H1 (cell line): Measurements from ENCODE around the gene TET2. TPM values are rescaled to one million over a fixed set of nuclear protein-coding genes. Genes with fewer than 3 reads are reported as not detected.

Source experiments
- CTCF ChIA-PET: fragments of 300-600 bp; sonication (Branson Sonifier 250); formaldehyde crosslinking; loops from one replicate; lab custom pipeline; 2021; ENCODE audit not compliant: partially characterized antibody; lab: Charles Lee
- POLR2A ChIA-PET: fragments of 300-600 bp; sonication (Branson Sonifier 250); formaldehyde crosslinking; loops from one replicate; lab custom pipeline; 2021; ENCODE audit warnings: inconsistent platforms; ENCODE audit not compliant: partially characterized antibody; lab: Charles Lee
- DNase-seq, 2 experiments: peaks; one replicate each; pipeline versions ENCODE4 v3.0.0 to v3.0.0-alpha.2; 2010 to 2022; ENCODE audit warnings: low spot score in 2 of 2, low read depth in 1 of 2, mixed read lengths in 1 of 2
- FAIRE-seq: peaks from 2 replicates; lab custom pipeline; 2011; peaks lifted over from hg19 to GRCh38; lab: Jason Lieb, UNC
- H2AFZ ChIP-seq: 2 replicates; pipeline ENCODE4 v1.8.1; 2012; ENCODE audit warnings: low read length, inconsistent platforms
- H2AK5ac ChIP-seq: 2 replicates; pipeline ENCODE4 v1.6.1; 2013; ENCODE audit warnings: low read depth, low read length
- H2BK120ac ChIP-seq: replicated peaks from 2 replicates; pipeline ENCODE3; 2013; ENCODE audit warnings: low read depth, low read length, inconsistent platforms
- H2BK12ac ChIP-seq: 2 replicates; pipeline ENCODE4 v1.6.1; 2013; ENCODE audit warnings: low read depth, low read length
- H2BK15ac ChIP-seq: 2 replicates; pipeline ENCODE4 v1.6.1; 2013; ENCODE audit warnings: low read length
- H2BK20ac ChIP-seq: 2 replicates; pipeline ENCODE4 v1.6.1; 2013; ENCODE audit warnings: low read length
- H2BK5ac ChIP-seq: 2 replicates; pipeline ENCODE4 v1.6.1; 2013; ENCODE audit warnings: low read depth, low read length
- H3K14ac ChIP-seq: 2 replicates; pipeline ENCODE4 v1.6.1; 2013; ENCODE audit warnings: inconsistent platforms; ENCODE audit not compliant: insufficient read length
- H3K18ac ChIP-seq: 2 replicates; pipeline ENCODE4 v1.6.1; 2013; ENCODE audit warnings: low read length; ENCODE audit errors: extremely low read depth
- H3K23ac ChIP-seq: 2 replicates; pipeline ENCODE4 v1.6.1; 2013; ENCODE audit warnings: inconsistent platforms; ENCODE audit not compliant: insufficient read length
- H3K23me2 ChIP-seq: 2 replicates; pipeline ENCODE4 v1.6.1; 2013; ENCODE audit warnings: low read depth, low read length
- H3K27ac ChIP-seq: 2 replicates; pipeline ENCODE4 v1.6.1; 2011; ENCODE audit warnings: low read depth, low read length, inconsistent platforms
- H3K27me3 ChIP-seq, 4 experiments: replicated peaks in 1 of 4; 1 replicate in 1 of 4; 2 replicates in 3 of 4; pipeline versions ENCODE4 v1.6.1 to v1.8.1; 2011 to 2013; ENCODE audit warnings: low read length in 3 of 4, mild to moderate bottlenecking in 3 of 4, inconsistent platforms in 2 of 4, mixed read lengths in 2 of 4, moderate library complexity in 1 of 4; ENCODE audit not compliant: control insufficient read depth in 3 of 4, insufficient read depth in 3 of 4; ENCODE audit errors: extremely low read depth in 1 of 4
- H3K36me3 ChIP-seq, 4 experiments: 2 replicates each; pipeline versions ENCODE4 v1.6.1 to v1.8.1; 2011 to 2013; ENCODE audit warnings: mild to moderate bottlenecking in 4 of 4, low read length in 3 of 4, moderate library complexity in 2 of 4, control low read depth in 1 of 4, inconsistent platforms in 1 of 4; ENCODE audit not compliant: insufficient read depth in 4 of 4, control insufficient read depth in 2 of 4
- H3K4ac ChIP-seq: replicated peaks from 2 replicates; pipeline ENCODE3; 2013; ENCODE audit warnings: low read length, low read depth, mixed read lengths, inconsistent platforms; ENCODE audit not compliant: insufficient read length
- H3K4me1 ChIP-seq, 4 experiments: replicated peaks in 1 of 4; 1 replicate in 1 of 4; 2 replicates in 3 of 4; pipeline versions ENCODE4 v1.6.1 to v1.8.1; 2011 to 2013; ENCODE audit warnings: low read length in 3 of 4, inconsistent platforms in 2 of 4, mixed read lengths in 1 of 4; ENCODE audit not compliant: insufficient read depth in 4 of 4, control insufficient read depth in 3 of 4
- H3K4me2 ChIP-seq, 2 experiments: 2 replicates each; pipeline versions ENCODE4 v1.6.1 to v1.8.1; 2011 to 2013; ENCODE audit warnings: low read depth in 2 of 2, low read length in 2 of 2, control low read depth in 1 of 2, inconsistent platforms in 1 of 2, mild to moderate bottlenecking in 1 of 2; ENCODE audit not compliant: insufficient read depth in 1 of 2
- H3K4me3 ChIP-seq, 4 experiments: fragments of 200-600, 300-600 bp in 1 of 4; sonication (generic), shearing (Covaris generic), sonication (Bioruptor Twin) in 1 of 4; 2 replicates each; pipeline versions ENCODE4 v1.5.1 to v1.8.1; 2011 to 2016; ENCODE audit warnings: low read length in 4 of 4, low read depth in 3 of 4, control low read depth in 2 of 4, inconsistent platforms in 2 of 4, mild to moderate bottlenecking in 2 of 4, mixed read lengths in 1 of 4, moderate library complexity in 1 of 4; ENCODE audit not compliant: insufficient read depth in 2 of 4; ENCODE audit errors: extremely low read depth in 1 of 4
- H3K56ac ChIP-seq: replicated peaks from 2 replicates; pipeline ENCODE3; 2013; ENCODE audit warnings: low read depth, mild to moderate bottlenecking, mixed read lengths, low read length, inconsistent platforms; ENCODE audit not compliant: insufficient read length
- H3K79me1 ChIP-seq: 2 replicates; pipeline ENCODE4 v1.6.1; 2013; ENCODE audit warnings: low read depth, low read length, control low read depth
- H3K79me2 ChIP-seq, 2 experiments: 2 replicates each; pipeline versions ENCODE4 v1.6.1 to v1.8.1; 2012 to 2013; ENCODE audit warnings: low read length in 2 of 2, mild to moderate bottlenecking in 2 of 2, inconsistent platforms in 1 of 2; ENCODE audit not compliant: insufficient read depth in 2 of 2, control insufficient read depth in 1 of 2
- H3K9ac ChIP-seq, 4 experiments: replicated peaks in 1 of 4; 1 replicate in 1 of 4; 2 replicates in 3 of 4; pipeline versions ENCODE4 v1.6.1 to v1.8.1; 2011 to 2013; ENCODE audit warnings: low read depth in 3 of 4, low read length in 3 of 4, control low read depth in 2 of 4, mild to moderate bottlenecking in 2 of 4, moderate library complexity in 2 of 4, inconsistent platforms in 1 of 4; ENCODE audit errors: extremely low read depth in 1 of 4
- H3K9me3 ChIP-seq, 2 experiments: 2 replicates each; pipeline versions ENCODE4 v1.6.1 to v1.8.1; 2012 to 2013; ENCODE audit warnings: mild to moderate bottlenecking in 2 of 2, moderate library complexity in 2 of 2, control low read depth in 1 of 2, inconsistent platforms in 1 of 2, low read depth in 1 of 2, low read length in 1 of 2, mixed read lengths in 1 of 2; ENCODE audit not compliant: insufficient read depth in 2 of 2
- H4K20me1 ChIP-seq, 2 experiments: replicated peaks in 1 of 2; 2 replicates each; pipeline versions ENCODE3 to v1.8.1; 2011 to 2013; ENCODE audit warnings: inconsistent platforms in 2 of 2, low read length in 2 of 2, mild to moderate bottlenecking in 1 of 2; ENCODE audit not compliant: insufficient read depth in 2 of 2, control insufficient read depth in 1 of 2
- H4K5ac ChIP-seq: 2 replicates; pipeline ENCODE4 v1.6.1; 2013; ENCODE audit warnings: low read length, low read depth, mixed read lengths, inconsistent platforms; ENCODE audit not compliant: insufficient read length
- H4K8ac ChIP-seq: 2 replicates; pipeline ENCODE4 v1.8.0; 2013; ENCODE audit warnings: mild to moderate bottlenecking, moderate library complexity, low read length, inconsistent platforms; ENCODE audit not compliant: insufficient read depth; ENCODE audit errors: extremely low read depth
- H4K91ac ChIP-seq: replicated peaks from 2 replicates; pipeline ENCODE3; 2013; ENCODE audit warnings: low read length, mixed read lengths, inconsistent platforms; ENCODE audit not compliant: insufficient read length
- CBX8 ChIP-seq: fragments of 300-800, 300-1000 bp; sonication (generic); IDR thresholded peaks from 2 replicates; pipeline ENCODE4 v1.7.1; 2016; ENCODE audit warnings: low read depth, low read length, borderline replicate concordance
- CEBPB ChIP-seq: IDR thresholded peaks from 2 replicates; pipeline ENCODE4 v1.6.1; 2012; ENCODE audit warnings: low read depth, low read length
- CHD1 ChIP-seq: IDR thresholded peaks from 2 replicates; pipeline ENCODE4 v1.6.1; 2012; ENCODE audit warnings: low read depth, low read length, improper control_type of control experiment
- CHD2 ChIP-seq: IDR thresholded peaks from 2 replicates; pipeline ENCODE4 v1.6.1; 2012; ENCODE audit warnings: low read length, improper control_type of control experiment
- EGR1 ChIP-seq: IDR thresholded peaks from 2 replicates; pipeline ENCODE4 v1.6.1; 2011; ENCODE audit warnings: low read depth, low read length, borderline replicate concordance
- MAFK ChIP-seq: IDR thresholded peaks from 2 replicates; pipeline ENCODE4 v1.6.1; 2012; ENCODE audit warnings: low read depth, mild to moderate bottlenecking, improper control_type of control experiment, low read length
- RFX5 ChIP-seq: IDR thresholded peaks from 2 replicates; pipeline ENCODE4 v1.6.1; 2011; ENCODE audit warnings: low read depth, low read length, improper control_type of control experiment, borderline replicate concordance
- SIX5 ChIP-seq: IDR thresholded peaks from 2 replicates; pipeline ENCODE4 v1.6.1; 2011; ENCODE audit warnings: mild to moderate bottlenecking, low read depth, low read length
- SRF ChIP-seq: IDR thresholded peaks from 2 replicates; pipeline ENCODE4 v1.6.1; 2011; ENCODE audit warnings: mild to moderate bottlenecking, low read depth, low read length, moderate library complexity
- WGBS, 2 experiments: shearing (Covaris generic) in 1 of 2; methylation state at CpG; one replicate each; pipeline versions ENCODE4 v1.1.6 to v1.1.7; 2013 to 2015; ENCODE audit warnings: low lambda C conversion rate in 2 of 2, mixed read lengths in 2 of 2, inconsistent platforms in 1 of 2, low coverage in 1 of 2, missing lambda C conversion rate in 1 of 2; ENCODE audit not compliant: insufficient replicate concordance in 2 of 2, insufficient coverage in 1 of 2, insufficient read length in 1 of 2; ENCODE audit errors: extremely low coverage in 1 of 2, missing lambda C conversion rate in 1 of 2; 5-methylcytosine and 5-hydroxymethylcytosine counted together
- polyA plus RNA-seq, 7 experiments: library from polyadenylated mRNA; depleted of rRNA in 3 of 7; stranded (reverse) in 5 of 7; unstranded in 2 of 7; fragments of >200 nt in 5 of 7; fragments of 200-250 nt in 2 of 7; gene quantifications; 1 replicate in 5 of 7; 2 replicates in 1 of 7; 4 replicates in 1 of 7; pipeline versions ENCODE4 v1.2.1 to v1.2.3, GENCODE V29; 2011 to 2013; ENCODE audit warnings: missing spikeins in 2 of 7, mixed read lengths in 2 of 7
- total RNA-seq: library from RNA; stranded (reverse); fragmentation: NEBNext Ultra II Directional; extraction: Animal tissue kit (Norgen Biotek cat#: 25700); gene quantifications from 2 replicates; pipeline ENCODE4 v1.2.1, GENCODE V29; 2021
- TF ChIP-seq, protein P1 (sequence below): IDR thresholded peaks from 2 replicates; pipeline ENCODE4 v1.6.1; 2012; ENCODE audit warnings: inconsistent platforms
- TF ChIP-seq, protein P2 (sequence below): IDR thresholded peaks from 2 replicates; pipeline ENCODE4 v1.6.1; 2012; ENCODE audit warnings: low read length, inconsistent platforms

The TET2 gene
- total and polyA plus RNA-seq, 2 of the 8 experiments (the other 6 are each of a cell fraction or from before 2014, with no cell fraction given), result 1.0 to 2.6 TPM

DNA sequence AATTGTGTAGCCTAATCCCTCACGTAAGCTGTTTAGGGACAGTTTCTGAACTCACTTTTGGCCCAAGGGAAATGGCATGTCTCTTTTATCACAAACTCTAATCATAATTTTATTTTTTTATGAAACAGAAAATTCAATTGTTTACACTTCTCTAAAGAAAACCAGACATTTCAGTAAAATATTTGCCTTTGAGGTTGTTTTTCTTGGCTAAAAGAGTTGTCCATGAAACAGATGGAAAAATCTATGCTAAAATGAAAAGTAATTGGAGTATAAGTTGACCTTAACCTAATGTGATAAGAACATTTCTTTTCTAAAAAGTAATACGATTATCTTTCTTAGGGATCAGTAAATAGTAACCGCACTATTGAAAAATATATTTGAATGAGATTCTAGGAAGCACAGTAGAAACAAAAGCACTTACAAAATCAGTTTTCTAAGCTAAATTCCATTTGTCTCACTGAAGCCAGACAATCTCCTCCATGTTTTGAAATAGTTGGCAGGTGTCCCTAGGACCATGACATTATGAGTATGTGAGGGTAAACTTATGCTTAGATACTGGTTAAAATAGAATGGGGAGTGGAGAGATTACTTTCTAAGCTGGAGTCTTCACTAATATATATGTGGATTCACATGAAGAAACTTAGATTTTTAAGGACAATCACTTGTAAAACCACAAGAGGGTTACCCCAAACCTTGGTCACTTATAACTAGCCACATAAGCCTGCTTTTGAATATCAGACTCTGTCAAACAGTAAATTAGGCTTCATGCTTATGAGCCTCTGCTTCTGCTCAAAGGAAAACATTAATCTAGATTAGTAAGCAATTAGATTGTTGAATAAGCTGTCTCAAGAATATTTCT lies 20.1 kb upstream of the TET2 start:
- no peak for DNase-seq
- CTCF ChIA-PET, result interaction anchor here (0.6 to 2.7 kb wide), 3 partner anchors 14 to 223 kb away, joined by 3 to 11 read pairs (median 5); no protein-coding TSS in a partner anchor
- no peak for FAIRE-seq
- no peak overlapping the region for H2BK12ac ChIP-seq
- H2BK120ac ChIP-seq, result no peak overlapping the region
- no peak overlapping the region for H4K5ac ChIP-seq
- H3K36me3 ChIP-seq, result no peaks in the 10 kb centered on the region
- H3K56ac ChIP-seq, result no peak overlapping the region
- no peak overlapping the region for H3K4me3 ChIP-seq
- H2BK20ac ChIP-seq, result no peak overlapping the region
- no peak overlapping the region for H3K4ac ChIP-seq
- H4K20me1 ChIP-seq, result no peaks in the 10 kb centered on the region
- no peak overlapping the region for H3K27ac ChIP-seq
- H3K4me1 ChIP-seq, result no peaks in the 10 kb centered on the region
- no peak overlapping the region for H3K18ac ChIP-seq
- no peak overlapping the region for H2AFZ ChIP-seq
- H3K9ac ChIP-seq, result no peak overlapping the region
- POLR2A ChIA-PET, result no interaction called here
- H3K23ac ChIP-seq, result no peak overlapping the region
- H4K8ac ChIP-seq, result no peak overlapping the region
- H3K4me2 ChIP-seq, result no peak overlapping the region
- no peak overlapping the region for H2BK5ac ChIP-seq
- H4K91ac ChIP-seq, result no peak overlapping the region
- no peaks in the 10 kb centered on the region for H3K9me3 ChIP-seq
- H2BK15ac ChIP-seq, result no peak overlapping the region
- H3K14ac ChIP-seq, result no peak overlapping the region
- 91% methylated on average over 3 of the region's 3 CpGs; no CpG with 5 or more reads in 1 of the 2 experiments for WGBS, 2 experiments
- no peaks in the 10 kb centered on the region for H3K27me3 ChIP-seq
- no peaks in the 10 kb centered on the region for H3K23me2 ChIP-seq
- H3K79me2 ChIP-seq, result no peaks in the 10 kb centered on the region
- H3K79me1 ChIP-seq, result no peaks in the 10 kb centered on the region
- H2AK5ac ChIP-seq, result no peak overlapping the region
- TF ChIP-seq EGR1, result no peak
- no peak for TF ChIP-seq SRF
- no peak for TF ChIP-seq SIX5
- TF ChIP-seq, protein P1, sequence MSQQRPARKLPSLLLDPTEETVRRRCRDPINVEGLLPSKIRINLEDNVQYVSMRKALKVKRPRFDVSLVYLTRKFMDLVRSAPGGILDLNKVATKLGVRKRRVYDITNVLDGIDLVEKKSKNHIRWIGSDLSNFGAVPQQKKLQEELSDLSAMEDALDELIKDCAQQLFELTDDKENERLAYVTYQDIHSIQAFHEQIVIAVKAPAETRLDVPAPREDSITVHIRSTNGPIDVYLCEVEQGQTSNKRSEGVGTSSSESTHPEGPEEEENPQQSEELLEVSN, result no peak
- no peak for TF ChIP-seq CBX8
- TF ChIP-seq RFX5, result no peak
- no peak for TF ChIP-seq CHD2
- TF ChIP-seq CHD1, result no peak
- TF ChIP-seq, protein P2, sequence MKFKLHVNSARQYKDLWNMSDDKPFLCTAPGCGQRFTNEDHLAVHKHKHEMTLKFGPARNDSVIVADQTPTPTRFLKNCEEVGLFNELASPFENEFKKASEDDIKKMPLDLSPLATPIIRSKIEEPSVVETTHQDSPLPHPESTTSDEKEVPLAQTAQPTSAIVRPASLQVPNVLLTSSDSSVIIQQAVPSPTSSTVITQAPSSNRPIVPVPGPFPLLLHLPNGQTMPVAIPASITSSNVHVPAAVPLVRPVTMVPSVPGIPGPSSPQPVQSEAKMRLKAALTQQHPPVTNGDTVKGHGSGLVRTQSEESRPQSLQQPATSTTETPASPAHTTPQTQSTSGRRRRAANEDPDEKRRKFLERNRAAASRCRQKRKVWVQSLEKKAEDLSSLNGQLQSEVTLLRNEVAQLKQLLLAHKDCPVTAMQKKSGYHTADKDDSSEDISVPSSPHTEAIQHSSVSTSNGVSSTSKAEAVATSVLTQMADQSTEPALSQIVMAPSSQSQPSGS, result no peak
- TF ChIP-seq MAFK, result no peak
- no peak for TF ChIP-seq CEBPB
